GM13976 (cell line): ENCODE data around the gene GRM1.

ENCODE experiments used
- DNase-seq: peaks from one replicate; pipeline ENCODE4 v3.0.0; 2012; ENCODE audit warnings: low spot score
- in situ Hi-C: fragments of 300-500 bp; cut with MboI; formaldehyde crosslinking; loops from one replicate; pipeline ENCODE4 v1.12.0; 2022; ENCODE audit warnings: low sequenced_read_pairs, mixed read lengths, inconsistent platforms; ENCODE audit not compliant: unreplicated experiment
- TF ChIP-seq, protein P1 (sequence below): IDR thresholded peaks from 2 replicates; pipeline ENCODE4 v1.5.1; 2012; ENCODE audit warnings: borderline replicate concordance, mild to moderate bottlenecking; ENCODE audit not compliant: insufficient read depth; ENCODE audit errors: extremely low read depth, missing control alignments, control extremely low read depth

Gene GRM1

DNA sequence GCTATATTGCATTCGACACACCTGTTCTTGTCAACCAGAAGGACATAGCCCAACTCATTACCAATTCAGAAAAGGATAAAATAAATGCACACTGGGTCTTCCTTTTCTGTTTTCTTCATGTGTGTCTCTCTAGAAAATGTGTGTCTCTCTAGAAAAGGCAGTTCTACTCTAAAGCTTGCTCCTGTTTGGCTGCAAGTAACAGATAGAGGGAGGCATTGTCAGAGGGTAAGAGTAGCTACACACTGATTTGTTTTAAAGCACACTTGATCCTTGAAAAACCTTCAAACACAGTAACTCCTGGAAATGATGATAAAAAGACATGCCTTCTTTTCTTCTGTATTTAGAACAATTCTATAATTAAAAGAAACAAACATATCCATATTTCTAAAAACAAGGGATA, 21.3 kb downstream of the GRM1 start:
- DNase-seq = no peak
- TF ChIP-seq, protein P1, sequence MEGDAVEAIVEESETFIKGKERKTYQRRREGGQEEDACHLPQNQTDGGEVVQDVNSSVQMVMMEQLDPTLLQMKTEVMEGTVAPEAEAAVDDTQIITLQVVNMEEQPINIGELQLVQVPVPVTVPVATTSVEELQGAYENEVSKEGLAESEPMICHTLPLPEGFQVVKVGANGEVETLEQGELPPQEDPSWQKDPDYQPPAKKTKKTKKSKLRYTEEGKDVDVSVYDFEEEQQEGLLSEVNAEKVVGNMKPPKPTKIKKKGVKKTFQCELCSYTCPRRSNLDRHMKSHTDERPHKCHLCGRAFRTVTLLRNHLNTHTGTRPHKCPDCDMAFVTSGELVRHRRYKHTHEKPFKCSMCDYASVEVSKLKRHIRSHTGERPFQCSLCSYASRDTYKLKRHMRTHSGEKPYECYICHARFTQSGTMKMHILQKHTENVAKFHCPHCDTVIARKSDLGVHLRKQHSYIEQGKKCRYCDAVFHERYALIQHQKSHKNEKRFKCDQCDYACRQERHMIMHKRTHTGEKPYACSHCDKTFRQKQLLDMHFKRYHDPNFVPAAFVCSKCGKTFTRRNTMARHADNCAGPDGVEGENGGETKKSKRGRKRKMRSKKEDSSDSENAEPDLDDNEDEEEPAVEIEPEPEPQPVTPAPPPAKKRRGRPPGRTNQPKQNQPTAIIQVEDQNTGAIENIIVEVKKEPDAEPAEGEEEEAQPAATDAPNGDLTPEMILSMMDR = no peak
- in situ Hi-C loops = no loop called here

DNA sequence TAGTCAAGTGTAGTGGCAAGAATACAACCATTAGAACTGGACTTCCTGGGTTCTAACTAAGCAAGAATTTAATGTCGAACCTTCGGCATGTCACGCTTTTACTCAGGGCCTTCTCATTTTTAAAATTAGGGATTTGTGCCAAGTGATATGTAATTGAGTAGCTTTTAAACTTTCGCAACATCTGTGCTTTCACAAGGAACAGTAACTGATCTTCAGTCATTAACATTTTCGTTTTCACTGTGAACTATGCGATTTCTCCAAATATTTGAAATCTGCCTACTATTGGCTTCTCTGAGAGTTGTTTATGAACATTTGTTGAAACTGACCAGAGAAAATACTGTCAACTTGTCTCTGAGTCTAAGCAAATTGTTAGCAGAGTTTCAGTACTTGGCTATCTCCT, 27.6 kb downstream of the GRM1 start:
- in situ Hi-C loops = no loop called here
- TF ChIP-seq, protein P1 = no peak
- no peak for DNase-seq

DNA sequence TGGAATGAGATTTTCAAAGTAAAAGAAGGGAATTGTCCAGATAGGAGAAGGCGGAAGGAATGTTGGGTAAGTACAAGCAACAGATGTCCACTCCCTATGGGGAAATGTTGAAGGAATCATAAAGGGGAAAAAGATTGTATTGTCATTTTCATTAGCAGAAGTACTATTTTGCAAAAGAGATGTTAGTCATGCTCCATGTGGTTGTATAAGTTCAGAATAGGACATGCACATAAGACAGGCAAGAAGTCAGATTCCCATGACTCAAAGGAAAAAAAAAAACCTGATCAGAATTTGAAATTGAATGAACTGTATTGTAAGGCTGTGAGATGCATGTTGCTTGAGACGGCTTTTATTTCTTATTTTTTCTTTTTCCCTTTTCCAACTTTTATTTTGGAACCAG, 36.8 kb downstream of the GRM1 start:
- TF ChIP-seq, protein P1 = no peak
- no peak for DNase-seq
- in situ Hi-C loops = no loop called here

DNA sequence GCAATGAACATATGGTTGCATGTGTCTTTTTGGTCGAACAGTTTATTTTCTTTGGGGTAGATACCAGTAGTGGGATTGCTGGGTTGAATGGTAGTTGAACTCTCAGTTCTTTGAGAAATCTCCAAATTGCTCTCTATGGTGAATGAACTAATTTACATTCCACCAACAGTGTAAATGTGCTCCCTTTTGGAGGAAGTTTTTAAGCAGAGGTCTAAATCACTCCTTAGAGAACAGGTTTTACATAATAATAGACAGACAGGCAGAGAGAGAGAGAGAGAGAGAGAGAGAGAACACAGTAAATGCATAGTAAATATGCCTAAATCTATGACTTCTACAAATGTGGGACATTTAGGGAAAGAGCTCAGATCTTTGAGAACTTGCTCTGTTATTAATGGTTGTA, 37.6 kb downstream of the GRM1 start:
- in situ Hi-C loops = no loop called here
- no peak for DNase-seq
- TF ChIP-seq, protein P1 = no peak

DNA sequence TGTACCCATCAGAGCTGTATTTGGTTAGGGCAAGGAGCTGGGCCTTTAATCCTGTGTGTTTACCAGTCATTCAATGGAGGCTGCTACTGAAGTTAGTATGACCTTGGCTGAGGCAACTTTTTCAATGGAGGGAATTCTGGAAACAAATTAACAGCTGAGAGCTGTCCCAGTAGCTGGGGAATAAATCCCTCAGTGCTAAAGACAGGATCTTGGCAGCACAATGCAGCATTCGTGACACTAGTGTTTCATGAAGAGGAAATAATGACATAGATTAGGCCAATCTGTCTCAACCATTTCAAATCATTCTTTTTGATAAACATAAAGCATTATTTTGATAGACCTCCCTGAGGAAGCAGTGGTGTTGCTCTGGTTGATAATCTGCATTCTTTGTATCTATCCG, 42.9 kb downstream of the GRM1 start:
- no peak for DNase-seq
- in situ Hi-C loops = no loop called here
- TF ChIP-seq, protein P1 = no peak

DNA sequence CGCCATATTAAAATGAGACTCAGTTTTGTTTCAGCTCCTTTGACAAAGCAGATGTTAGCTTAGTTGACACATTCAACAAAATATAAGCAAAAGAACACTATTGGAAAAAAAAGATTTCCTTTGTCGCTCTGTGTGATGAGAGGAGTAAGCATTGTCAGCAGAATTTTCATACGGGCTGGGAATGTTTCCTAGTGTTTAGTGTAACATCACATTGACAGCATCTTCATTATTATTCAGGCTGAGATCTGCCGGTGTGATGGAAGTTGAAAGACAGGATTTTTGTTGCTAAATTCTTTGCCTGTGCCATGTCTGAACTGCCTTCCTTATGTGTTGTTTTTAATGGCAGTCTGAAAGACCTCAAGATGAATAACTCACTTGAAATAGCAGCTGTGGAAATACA, 49.1 kb downstream of the GRM1 start:
- TF ChIP-seq, protein P1 = no peak
- no peak for DNase-seq
- in situ Hi-C loops = no loop called here

DNA sequence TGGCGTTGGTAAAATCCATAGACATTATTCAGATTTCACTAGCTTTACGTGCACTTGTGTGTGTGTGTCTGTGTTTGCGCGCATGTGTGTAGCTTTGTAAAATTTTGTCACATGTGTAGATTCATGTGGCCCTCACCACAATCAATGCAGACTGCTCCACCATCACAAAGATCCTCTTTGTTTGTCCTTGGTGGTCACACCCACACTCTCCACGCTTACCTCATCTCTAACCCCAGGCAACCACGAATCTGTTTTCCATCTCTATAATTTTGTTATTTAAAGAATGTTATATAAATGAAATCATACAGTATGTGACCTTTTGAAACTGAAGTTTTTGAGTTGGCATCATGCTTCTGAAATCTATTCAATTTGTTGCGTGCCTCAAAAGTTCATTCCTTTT, 58.5 kb downstream of the GRM1 start:
- DNase-seq = no peak
- TF ChIP-seq, protein P1 = no peak
- in situ Hi-C loops = no loop called here
